ENCODE data around the gene CHMP4B.

CHMP4B gene

GRCh38 chr20:33828326-33828844, 17.2 kb downstream of the CHMP4B start:
- peaks cover 54% of the 10 kb centered on the region for H3K4me1 ChIP-seq (ENCODE audit: control insufficient read depth, insufficient read depth, low read length)
- no peak overlapping the region for H3K9ac ChIP-seq (ENCODE audit: low read length)
- no peaks in the 10 kb centered on the region for H3K36me3 ChIP-seq (ENCODE audit: control insufficient read depth, insufficient read depth, low read length)
- no peak overlapping the region for H3K4me3 ChIP-seq (ENCODE audit: low read depth, low read length)
- no peak overlapping the region for H3K27ac ChIP-seq (ENCODE audit: low read depth, low read length)
- no peaks in the 10 kb centered on the region for H3K9me3 ChIP-seq (ENCODE audit: control insufficient read depth, insufficient read depth, low read depth, low read length)
- no peaks in the 10 kb centered on the region for H3K27me3 ChIP-seq (ENCODE audit: control insufficient read depth, insufficient read depth, low read length)

DNA sequence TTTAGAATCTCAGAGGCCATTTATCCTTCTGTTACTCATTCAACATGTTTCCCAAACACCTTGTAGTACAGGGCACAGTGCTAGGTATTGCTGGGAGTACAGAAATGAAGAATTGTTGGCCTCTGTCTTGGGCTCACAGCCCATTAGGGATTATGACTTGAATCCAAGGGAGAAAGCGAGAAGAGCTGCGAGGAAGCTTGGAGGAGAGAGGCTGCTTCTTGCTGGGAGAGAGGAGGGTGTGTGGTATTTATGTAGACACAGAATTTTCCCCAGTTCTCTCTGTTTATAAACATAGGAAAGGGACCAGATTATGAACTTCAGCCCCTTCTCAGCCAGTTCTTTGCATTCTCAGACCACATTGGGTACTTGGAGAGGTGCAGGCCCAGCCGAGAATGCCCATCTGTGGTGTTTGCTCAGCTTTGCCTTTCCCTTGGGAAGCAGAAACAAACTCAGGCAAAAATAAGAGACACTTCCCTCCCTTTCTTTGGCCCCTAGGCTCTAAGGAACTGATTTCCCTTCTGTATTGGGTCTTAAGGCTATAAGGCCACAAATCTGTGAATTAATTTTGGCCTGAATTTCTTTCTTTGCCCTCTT, 17.9 kb downstream of the CHMP4B start:
- no peaks in the 10 kb centered on the region for H3K27me3 ChIP-seq (ENCODE audit: control insufficient read depth, insufficient read depth, low read length)
- no peaks in the 10 kb centered on the region for H3K9me3 ChIP-seq (ENCODE audit: control insufficient read depth, insufficient read depth, low read depth, low read length)
- peaks cover 57% of the 10 kb centered on the region for H3K4me1 ChIP-seq (ENCODE audit: control insufficient read depth, insufficient read depth, low read length)
- H3K4me3 ChIP-seq (ENCODE audit: low read depth, low read length) = no peak overlapping the region
- H3K36me3 ChIP-seq (ENCODE audit: control insufficient read depth, insufficient read depth, low read length) = no peaks in the 10 kb centered on the region
- no peak overlapping the region for H3K27ac ChIP-seq (ENCODE audit: low read depth, low read length)
- no peak overlapping the region for H3K9ac ChIP-seq (ENCODE audit: low read length)

DNA sequence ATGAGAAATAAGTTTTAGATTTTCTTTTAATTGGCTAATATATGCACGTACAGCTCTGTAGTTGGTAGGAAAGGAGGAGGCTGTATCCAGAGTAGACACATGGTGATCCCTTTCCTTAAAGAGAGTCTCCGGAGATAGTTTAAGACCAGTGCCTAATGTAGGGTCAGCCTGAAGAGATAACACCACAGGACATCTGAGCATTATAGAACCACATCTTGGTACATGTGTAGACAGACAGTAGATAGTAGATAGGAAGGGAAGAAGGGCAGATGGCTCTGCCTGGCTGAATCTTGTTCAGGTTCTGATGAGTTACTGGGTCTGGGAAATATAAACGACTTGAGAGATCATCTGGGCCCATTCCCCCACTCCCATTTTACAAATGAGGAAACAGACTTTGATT, 18.5 kb downstream of the CHMP4B start:
- Histone ChIP-seq H3K27ac (ENCODE audit: low read depth, low read length) (no peak overlapping the region), H3K9me3 (ENCODE audit: control insufficient read depth, insufficient read depth, low read depth, low read length) (no peaks in the 10 kb centered on the region), H3K4me3 (ENCODE audit: low read depth, low read length) (no peak overlapping the region), H3K27me3 (ENCODE audit: control insufficient read depth, insufficient read depth, low read length) (no peaks in the 10 kb centered on the region), H3K9ac (ENCODE audit: low read length) (no peak overlapping the region), H3K4me1 (ENCODE audit: control insufficient read depth, insufficient read depth, low read length) (peaks cover 52% of the 10 kb centered on the region), H3K36me3 (ENCODE audit: control insufficient read depth, insufficient read depth, low read length) (no peaks in the 10 kb centered on the region)

DNA sequence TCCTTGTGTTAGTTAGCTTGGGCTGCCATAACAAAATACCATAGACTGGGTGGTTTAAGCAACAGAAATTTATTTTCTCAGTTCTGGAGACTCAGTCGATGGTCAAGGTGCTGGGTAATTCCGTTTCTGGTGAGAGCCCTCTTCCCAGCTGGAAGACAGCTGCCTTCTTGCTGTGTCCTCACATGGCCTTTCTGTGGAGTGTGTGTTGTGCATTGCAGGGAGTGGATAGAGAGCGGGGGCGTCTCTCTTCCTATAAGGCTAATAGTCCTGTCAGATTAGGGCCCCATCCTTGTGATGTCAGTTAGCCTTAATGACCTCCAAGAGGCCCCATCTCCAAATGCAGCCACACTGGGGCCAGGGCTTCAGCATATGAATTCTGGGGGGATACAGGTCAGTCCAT, 19.2 kb downstream of the CHMP4B start:
- H3K4me1 ChIP-seq (ENCODE audit: control insufficient read depth, insufficient read depth, low read length) = peaks cover 45% of the 10 kb centered on the region
- no peak overlapping the region for H3K27ac ChIP-seq (ENCODE audit: low read depth, low read length)
- no peak overlapping the region for H3K9ac ChIP-seq (ENCODE audit: low read length)

GRCh38 chr20:33832103-33832804, 21.1 kb downstream of the CHMP4B start:
- Histone ChIP-seq H3K9ac (ENCODE audit: low read length) (no peak overlapping the region), H3K9me3 (ENCODE audit: control insufficient read depth, insufficient read depth, low read depth, low read length) (no peaks in the 10 kb centered on the region), H3K36me3 (ENCODE audit: control insufficient read depth, insufficient read depth, low read length) (0 out of 2 replicates have a peak, but pooled peaks cover 6% of the 10 kb centered on the region), H3K27ac (ENCODE audit: low read depth, low read length) (no peak overlapping the region), H3K27me3 (ENCODE audit: control insufficient read depth, insufficient read depth, low read length) (no peaks in the 10 kb centered on the region), H3K4me1 (ENCODE audit: control insufficient read depth, insufficient read depth, low read length) (peaks cover 27% of the 10 kb centered on the region), H3K4me3 (ENCODE audit: low read depth, low read length) (no peak overlapping the region)

More for the DNA sequence above, 19.2 kb downstream of the CHMP4B start:
- Histone ChIP-seq H3K27me3 (ENCODE audit: control insufficient read depth, insufficient read depth, low read length) (no peaks in the 10 kb centered on the region), H3K9me3 (ENCODE audit: control insufficient read depth, insufficient read depth, low read depth, low read length) (no peaks in the 10 kb centered on the region), H3K36me3 (ENCODE audit: control insufficient read depth, insufficient read depth, low read length) (0 out of 2 replicates have a peak, but pooled peaks cover 6% of the 10 kb centered on the region), H3K4me3 (ENCODE audit: low read depth, low read length) (no peak overlapping the region)

- peaks cover 30% of the 10 kb centered on the region for H3K4me1 ChIP-seq (ENCODE audit: control insufficient read depth, insufficient read depth, low read length)
- H3K27ac ChIP-seq (ENCODE audit: low read depth, low read length) = no peak overlapping the region
- 0 out of 2 replicates have a peak, but pooled peaks cover 6% of the 10 kb centered on the region for H3K36me3 ChIP-seq (ENCODE audit: control insufficient read depth, insufficient read depth, low read length)
- no peaks in the 10 kb centered on the region for H3K27me3 ChIP-seq (ENCODE audit: control insufficient read depth, insufficient read depth, low read length)
- no peak overlapping the region for H3K9ac ChIP-seq (ENCODE audit: low read length)
- H3K9me3 ChIP-seq (ENCODE audit: control insufficient read depth, insufficient read depth, low read depth, low read length) = no peaks in the 10 kb centered on the region
- no peak overlapping the region for H3K4me3 ChIP-seq (ENCODE audit: low read depth, low read length)
Measured at GRCh38 chr20:33833333-33833732, 22.2 kb downstream of the CHMP4B start.

GRCh38 chr20:33835615-33836172, 24.5 kb downstream of the CHMP4B start:
- H3K9me3 ChIP-seq (ENCODE audit: control insufficient read depth, insufficient read depth, low read depth, low read length) = no peaks in the 10 kb centered on the region
- H3K9ac ChIP-seq (ENCODE audit: low read length) = no peak overlapping the region
- 0 out of 2 replicates have a peak, but pooled peaks cover 6% of the 10 kb centered on the region for H3K36me3 ChIP-seq (ENCODE audit: control insufficient read depth, insufficient read depth, low read length)
- H3K27me3 ChIP-seq (ENCODE audit: control insufficient read depth, insufficient read depth, low read length) = no peaks in the 10 kb centered on the region
- H3K27ac ChIP-seq (ENCODE audit: low read depth, low read length) = no peak overlapping the region
- H3K4me1 ChIP-seq (ENCODE audit: control insufficient read depth, insufficient read depth, low read length) = peaks cover 33% of the 10 kb centered on the region
- H3K4me3 ChIP-seq (ENCODE audit: low read depth, low read length) = no peak overlapping the region

- Histone ChIP-seq H3K36me3 (ENCODE audit: control insufficient read depth, insufficient read depth, low read length) (0 out of 2 replicates have a peak, but pooled peaks cover 6% of the 10 kb centered on the region), H3K27ac (ENCODE audit: low read depth, low read length) (no peak overlapping the region), H3K4me3 (ENCODE audit: low read depth, low read length) (no peak overlapping the region), H3K27me3 (ENCODE audit: control insufficient read depth, insufficient read depth, low read length) (no peaks in the 10 kb centered on the region), H3K4me1 (ENCODE audit: control insufficient read depth, insufficient read depth, low read length) (peaks cover 34% of the 10 kb centered on the region), H3K9ac (ENCODE audit: low read length) (no peak overlapping the region), H3K9me3 (ENCODE audit: control insufficient read depth, insufficient read depth, low read depth, low read length) (no peaks in the 10 kb centered on the region)
Measured at GRCh38 chr20:33836277-33836676, 25.1 kb downstream of the CHMP4B start.

DNA sequence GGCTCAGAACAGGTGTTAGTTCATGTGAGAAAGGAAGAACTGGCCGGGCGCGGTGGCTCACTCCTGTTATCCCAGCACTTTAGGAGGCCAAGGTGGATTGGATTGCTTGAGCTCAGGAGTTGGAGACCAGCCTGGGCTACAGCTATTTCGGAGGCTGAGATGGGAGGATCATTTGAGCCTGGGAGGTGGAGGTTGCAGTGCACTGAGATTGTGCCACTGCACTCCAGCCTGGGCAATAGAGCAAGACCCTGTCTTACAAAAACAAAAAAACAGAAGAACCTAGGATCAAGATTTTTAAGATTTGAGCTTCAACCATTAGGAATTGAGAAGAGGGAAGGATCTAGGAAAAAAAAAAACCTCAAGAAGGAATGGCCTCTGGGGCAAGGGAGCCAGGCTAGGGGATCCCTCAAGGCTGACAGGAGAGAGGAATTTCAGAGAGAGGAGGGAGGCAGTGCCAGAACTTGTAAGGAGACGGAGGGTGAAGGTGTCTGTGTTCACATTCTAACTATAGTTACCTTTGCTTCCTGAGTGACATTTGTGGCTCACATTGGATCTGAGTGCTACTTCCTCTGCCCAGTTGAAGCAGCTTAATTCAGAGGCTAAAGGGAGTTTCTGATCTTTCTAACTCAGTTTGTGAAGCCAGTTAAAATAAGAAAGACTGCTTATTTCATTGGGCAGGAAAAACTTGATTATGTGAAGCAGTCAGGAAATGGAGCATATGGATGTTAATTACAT, 26.1 kb downstream of the CHMP4B start:
- H3K4me1 ChIP-seq (ENCODE audit: control insufficient read depth, insufficient read depth, low read length) = peaks cover 37% of the 10 kb centered on the region
- no peak overlapping the region for H3K4me3 ChIP-seq (ENCODE audit: low read depth, low read length)
- H3K36me3 ChIP-seq (ENCODE audit: control insufficient read depth, insufficient read depth, low read length) = 0 out of 2 replicates have a peak, but pooled peaks cover 6% of the 10 kb centered on the region
- H3K9me3 ChIP-seq (ENCODE audit: control insufficient read depth, insufficient read depth, low read depth, low read length) = no peaks in the 10 kb centered on the region
- H3K9ac ChIP-seq (ENCODE audit: low read length) = no peak overlapping the region
- no peak overlapping the region for H3K27ac ChIP-seq (ENCODE audit: low read depth, low read length)
- no peaks in the 10 kb centered on the region for H3K27me3 ChIP-seq (ENCODE audit: control insufficient read depth, insufficient read depth, low read length)

- Histone ChIP-seq H3K9me3 (ENCODE audit: control insufficient read depth, insufficient read depth, low read depth, low read length) (no peaks in the 10 kb centered on the region), H3K27ac (ENCODE audit: low read depth, low read length) (no peak overlapping the region), H3K27me3 (ENCODE audit: control insufficient read depth, insufficient read depth, low read length) (no peaks in the 10 kb centered on the region), H3K9ac (ENCODE audit: low read length) (no peak overlapping the region), H3K4me3 (ENCODE audit: low read depth, low read length) (no peak overlapping the region), H3K36me3 (ENCODE audit: control insufficient read depth, insufficient read depth, low read length) (0 out of 2 replicates have a peak, but pooled peaks cover 6% of the 10 kb centered on the region), H3K4me1 (ENCODE audit: control insufficient read depth, insufficient read depth, low read length) (peaks cover 43% of the 10 kb centered on the region)
Measured at GRCh38 chr20:33838035-33838864, 27.1 kb downstream of the CHMP4B start.
